ENCODE measurements around the gene NAT14.
A peak's percentile ranks its signal among the peaks of the same experiment; 100 is the strongest.
"Not testable (repeated sequence)": the region's sequence is repeated elsewhere in the genome, so short reads cannot be mapped to it uniquely, and the experiment has no call there.

The NAT14 gene

GRCh38 chr19:55444646-55445045, 40.3 kb upstream of the NAT14 start:
- Histone ChIP-seq H3K9me3 (ENCODE audit: control insufficient read depth, low read length) (no peaks in the 10 kb centered on the region), H3K27me3 (replicated peaks; ENCODE audit: control insufficient read depth, insufficient read depth, low read length) (peaks cover 62% of the 10 kb centered on the region), H3K4me3 (ENCODE audit: low read length) (no peak overlapping the region), H3K9ac (ENCODE audit: low read length) (no peak overlapping the region), H3K4me1 (ENCODE audit: control insufficient read depth, insufficient read depth, low read length) (no peaks in the 10 kb centered on the region), H3K36me3 (ENCODE audit: control insufficient read depth, insufficient read depth, low read length, severe bottlenecking) (no peaks in the 10 kb centered on the region)
- no peak for DNase-seq (ENCODE audit: low read depth)

- H3K9ac ChIP-seq (ENCODE audit: low read length), result no peak overlapping the region
- no peaks in the 10 kb centered on the region for H3K4me1 ChIP-seq (ENCODE audit: control insufficient read depth, insufficient read depth, low read length)
- H3K27me3 ChIP-seq (replicated peaks; ENCODE audit: control insufficient read depth, insufficient read depth, low read length), result peaks cover 56% of the 10 kb centered on the region
- H3K9me3 ChIP-seq (ENCODE audit: control insufficient read depth, low read length), result no peaks in the 10 kb centered on the region
- no peak overlapping the region for H3K4me3 ChIP-seq (ENCODE audit: low read length)
- DNase-seq (ENCODE audit: low read depth), result no peak
- no peaks in the 10 kb centered on the region for H3K36me3 ChIP-seq (ENCODE audit: control insufficient read depth, insufficient read depth, low read length, severe bottlenecking)
Observed at GRCh38 chr19:55446060-55446459, 38.9 kb upstream of the NAT14 start.

GRCh38 chr19:55447421-55448174, 37.4 kb upstream of the NAT14 start:
- Histone ChIP-seq H3K4me3 (ENCODE audit: low read length) (no peak overlapping the region), H3K27me3 (replicated peaks; ENCODE audit: control insufficient read depth, insufficient read depth, low read length) (peaks cover 46% of the 10 kb centered on the region), H3K36me3 (ENCODE audit: control insufficient read depth, insufficient read depth, low read length, severe bottlenecking) (no peaks in the 10 kb centered on the region), H3K4me1 (ENCODE audit: control insufficient read depth, insufficient read depth, low read length) (no peaks in the 10 kb centered on the region), H3K9me3 (ENCODE audit: control insufficient read depth, low read length) (no peaks in the 10 kb centered on the region), H3K9ac (ENCODE audit: low read length) (no peak overlapping the region)
- peak; percentile 54 for DNase-seq (ENCODE audit: low read depth)

GRCh38 chr19:55448175-55448490, 36.9 kb upstream of the NAT14 start:
- not testable (repeated sequence) for DNase-seq (ENCODE audit: low read depth); H3K4me3 ChIP-seq (ENCODE audit: low read length); H3K9me3 ChIP-seq (ENCODE audit: control insufficient read depth, low read length); H3K9ac ChIP-seq (ENCODE audit: low read length); H3K36me3 ChIP-seq (ENCODE audit: control insufficient read depth, insufficient read depth, low read length, severe bottlenecking); H3K4me1 ChIP-seq (ENCODE audit: control insufficient read depth, insufficient read depth, low read length)
- H3K27me3 ChIP-seq (replicated peaks; ENCODE audit: control insufficient read depth, insufficient read depth, low read length), result peaks cover 46% of the 10 kb centered on the region

GRCh38 chr19:55449469-55449868, 35.5 kb upstream of the NAT14 start:
- Histone ChIP-seq H3K4me3 (ENCODE audit: low read length) (no peak overlapping the region), H3K27me3 (replicated peaks; ENCODE audit: control insufficient read depth, insufficient read depth, low read length) (peaks cover 37% of the 10 kb centered on the region), H3K9me3 (ENCODE audit: control insufficient read depth, low read length) (no peaks in the 10 kb centered on the region), H3K9ac (ENCODE audit: low read length) (no peak overlapping the region), H3K4me1 (ENCODE audit: control insufficient read depth, insufficient read depth, low read length) (no peaks in the 10 kb centered on the region), H3K36me3 (ENCODE audit: control insufficient read depth, insufficient read depth, low read length, severe bottlenecking) (no peaks in the 10 kb centered on the region)
- no peak for DNase-seq (ENCODE audit: low read depth)

GRCh38 chr19:55451163-55451964, 33.6 kb upstream of the NAT14 start:
- H3K9me3 ChIP-seq (ENCODE audit: control insufficient read depth, low read length), result no peaks in the 10 kb centered on the region
- peak; percentile 38 for DNase-seq (ENCODE audit: low read depth)
- peaks cover 4% of the 10 kb centered on the region for H3K36me3 ChIP-seq (ENCODE audit: control insufficient read depth, insufficient read depth, low read length, severe bottlenecking)
- H3K27me3 ChIP-seq (replicated peaks; ENCODE audit: control insufficient read depth, insufficient read depth, low read length), result peaks cover 23% of the 10 kb centered on the region
- no peak overlapping the region for H3K4me3 ChIP-seq (ENCODE audit: low read length)
- no peak overlapping the region for H3K9ac ChIP-seq (ENCODE audit: low read length)
- no peaks in the 10 kb centered on the region for H3K4me1 ChIP-seq (ENCODE audit: control insufficient read depth, insufficient read depth, low read length)

- peaks cover 17% of the 10 kb centered on the region for H3K27me3 ChIP-seq (replicated peaks; ENCODE audit: control insufficient read depth, insufficient read depth, low read length)
- no peak for DNase-seq (ENCODE audit: low read depth)
- no peaks in the 10 kb centered on the region for H3K9me3 ChIP-seq (ENCODE audit: control insufficient read depth, low read length)
Observed at GRCh38 chr19:55451965-55452748, 32.8 kb upstream of the NAT14 start.

GRCh38 chr19:55452749-55453346, 32.1 kb upstream of the NAT14 start:
- Histone ChIP-seq H3K4me3 (ENCODE audit: low read length) (no peak overlapping the region), H3K9ac (ENCODE audit: low read length) (no peak overlapping the region), H3K27me3 (replicated peaks; ENCODE audit: control insufficient read depth, insufficient read depth, low read length) (peaks cover 12% of the 10 kb centered on the region), H3K4me1 (ENCODE audit: control insufficient read depth, insufficient read depth, low read length) (no peaks in the 10 kb centered on the region), H3K36me3 (ENCODE audit: control insufficient read depth, insufficient read depth, low read length, severe bottlenecking) (peaks cover 4% of the 10 kb centered on the region), H3K9me3 (ENCODE audit: control insufficient read depth, low read length) (no peaks in the 10 kb centered on the region)
- DNase-seq (ENCODE audit: low read depth), result peak; percentile 63

More at GRCh38 chr19:55451965-55452748, 32.8 kb upstream of the NAT14 start:
- H3K4me3 ChIP-seq (ENCODE audit: low read length), result no peak overlapping the region
- H3K36me3 ChIP-seq (ENCODE audit: control insufficient read depth, insufficient read depth, low read length, severe bottlenecking), result peaks cover 4% of the 10 kb centered on the region
- no peak overlapping the region for H3K9ac ChIP-seq (ENCODE audit: low read length)
- no peaks in the 10 kb centered on the region for H3K4me1 ChIP-seq (ENCODE audit: control insufficient read depth, insufficient read depth, low read length)

GRCh38 chr19:55453511-55454260, 31.3 kb upstream of the NAT14 start:
- no peak for DNase-seq (ENCODE audit: low read depth)
- Histone ChIP-seq H3K9me3 (ENCODE audit: control insufficient read depth, low read length) (no peaks in the 10 kb centered on the region), H3K27me3 (replicated peaks; ENCODE audit: control insufficient read depth, insufficient read depth, low read length) (peaks cover 12% of the 10 kb centered on the region), H3K4me1 (ENCODE audit: control insufficient read depth, insufficient read depth, low read length) (no peaks in the 10 kb centered on the region), H3K4me3 (ENCODE audit: low read length) (no peak overlapping the region), H3K36me3 (ENCODE audit: control insufficient read depth, insufficient read depth, low read length, severe bottlenecking) (peaks cover 4% of the 10 kb centered on the region), H3K9ac (ENCODE audit: low read length) (no peak overlapping the region)

GRCh38 chr19:55454787-55455243, 30.2 kb upstream of the NAT14 start:
- H3K36me3 ChIP-seq (ENCODE audit: control insufficient read depth, insufficient read depth, low read length, severe bottlenecking), result peaks cover 4% of the 10 kb centered on the region
- H3K4me1 ChIP-seq (ENCODE audit: control insufficient read depth, insufficient read depth, low read length), result peaks cover 4% of the 10 kb centered on the region
- no peak overlapping the region for H3K9ac ChIP-seq (ENCODE audit: low read length)
- H3K4me3 ChIP-seq (ENCODE audit: low read length), result no peak overlapping the region
- H3K27me3 ChIP-seq (replicated peaks; ENCODE audit: control insufficient read depth, insufficient read depth, low read length), result peaks cover 6% of the 10 kb centered on the region
- no peaks in the 10 kb centered on the region for H3K9me3 ChIP-seq (ENCODE audit: control insufficient read depth, low read length)
- peak; percentile 59 for DNase-seq (ENCODE audit: low read depth)

Data from adipocyte (in vitro differentiated cells).